ENCODE measurements around the gene PCDHGA4. TPM values are rescaled to one million over a fixed set of nuclear protein-coding genes. Genes with fewer than 3 reads are reported as not detected.
"Not testable (repeated sequence)": the region's sequence is repeated elsewhere in the genome, so short reads cannot be mapped to it uniquely, and the experiment has no call there.

The PCDHGA4 gene
- total RNA-seq, 6 experiments from 2014 or later = 3.6 to 6.3 (median 5.2) TPM

- H3K9me3 Mint-ChIP-seq = peaks cover 36% of the 10 kb centered on the region
- no peak overlapping the region for H3K4me3 Mint-ChIP-seq
- 0 out of 2 replicates have a peak, but pooled peaks have one; percentile 15 for TF ChIP-seq CTCF (IDR thresholded peaks at IDR 0.05)
- no peak for DNase-seq
- peaks cover 16% of the 10 kb centered on the region for H3K4me1 Mint-ChIP-seq (ENCODE audit: low read depth)
- peaks cover 24% of the 10 kb centered on the region for H3K36me3 Mint-ChIP-seq (ENCODE audit: low read depth)
- H3K27ac Mint-ChIP-seq = no peak overlapping the region
- H3K27me3 Mint-ChIP-seq (ENCODE audit: insufficient read depth) = peaks cover 4% of the 10 kb centered on the region
These were observed 9.5 kb upstream of the PCDHGA4 start for GRCh38 chr5:141345327-141345726.

- Mint-ChIP-seq H3K4me1 (ENCODE audit: low read depth) (peaks cover 19% of the 10 kb centered on the region), H3K36me3 (ENCODE audit: low read depth) (peaks cover 29% of the 10 kb centered on the region), H3K9me3 (peaks cover 41% of the 10 kb centered on the region)
- DNase-seq; H3K4me3 Mint-ChIP-seq; H3K27me3 Mint-ChIP-seq (ENCODE audit: insufficient read depth); H3K27ac Mint-ChIP-seq: not testable (repeated sequence)
These were observed 8.8 kb upstream of the PCDHGA4 start for GRCh38 chr5:141346017-141346416.

GRCh38 chr5:141349917-141350619 is 4.8 kb upstream of the PCDHGA4 start, which contains the start of gene PCDHGB1:
Gene PCDHGB1, plus strand, starts transcription at chr5:141350099. Its CDS starts 162 bp downstream, at chr5:141350261.
- peak; percentile 77 for TF ChIP-seq CTCF (IDR thresholded peaks at IDR 0.05)
- Mint-ChIP-seq H3K27ac (peak within 1 kb of the TSS; percentile 48), H3K4me1 (ENCODE audit: low read depth) (peaks cover 19% of the 10 kb centered on the region), H3K27me3 (ENCODE audit: insufficient read depth) (peaks cover 9% of the 10 kb centered on the region), H3K36me3 (ENCODE audit: low read depth) (peaks cover 33% of the 10 kb centered on the region), H3K4me3 (peak within 1 kb of the TSS; percentile 88), H3K9me3 (peaks cover 46% of the 10 kb centered on the region)
- DNase-seq = peak; percentile 53

GRCh38 chr5:141351591-141351990 is 3.2 kb upstream of the PCDHGA4 start:
- Mint-ChIP-seq H3K4me1 (ENCODE audit: low read depth) (peaks cover 16% of the 10 kb centered on the region), H3K27ac (no peak overlapping the region), H3K9me3 (peaks cover 51% of the 10 kb centered on the region), H3K36me3 (ENCODE audit: low read depth) (peaks cover 42% of the 10 kb centered on the region), H3K4me3 (no peak overlapping the region), H3K27me3 (ENCODE audit: insufficient read depth) (peaks cover 9% of the 10 kb centered on the region)
- TF ChIP-seq CTCF (IDR thresholded peaks at IDR 0.05) = no peak
- no peak for DNase-seq

- H3K4me3 Mint-ChIP-seq = no peak overlapping the region; the same call in 1 of the 2 replicates
- no peak for DNase-seq
- TF ChIP-seq CTCF (IDR thresholded peaks at IDR 0.05) = no peak
- H3K27ac Mint-ChIP-seq = no peak overlapping the region
- H3K36me3 Mint-ChIP-seq (ENCODE audit: low read depth) = peaks cover 45% of the 10 kb centered on the region
- H3K9me3 Mint-ChIP-seq = peaks cover 56% of the 10 kb centered on the region
- peaks cover 7% of the 10 kb centered on the region for H3K27me3 Mint-ChIP-seq (ENCODE audit: insufficient read depth)
- H3K4me1 Mint-ChIP-seq (ENCODE audit: low read depth) = peaks cover 10% of the 10 kb centered on the region
These were observed 820 bp downstream of the PCDHGA4 start for GRCh38 chr5:141355641-141356040.

- peaks cover 12% of the 10 kb centered on the region for H3K4me1 Mint-ChIP-seq (ENCODE audit: low read depth)
- peaks cover 46% of the 10 kb centered on the region for H3K36me3 Mint-ChIP-seq (ENCODE audit: low read depth)
- DNase-seq = no peak
- H3K27me3 Mint-ChIP-seq (ENCODE audit: insufficient read depth) = peaks cover 7% of the 10 kb centered on the region
- no peak overlapping the region for H3K27ac Mint-ChIP-seq
- no peak for TF ChIP-seq CTCF (IDR thresholded peaks at IDR 0.05)
- H3K9me3 Mint-ChIP-seq = peaks cover 56% of the 10 kb centered on the region
- no peak overlapping the region; the same call in 1 of the 2 replicates for H3K4me3 Mint-ChIP-seq
These were observed 1.3 kb downstream of the PCDHGA4 start for GRCh38 chr5:141356133-141356532.

Data from HFFc6 (cell line).